DOHH2 (cell line): ENCODE data around the gene SHC4.

Experiments used
- EZH2phosphoT487 ChIP-seq: fragments of 200-600 bp; sonication (generic); IDR thresholded peaks from 2 replicates; pipeline ENCODE4 v1.6.1; 2017; ENCODE audit warnings: borderline replicate concordance, mild to moderate bottlenecking, antibody characterized with exemption, low read length, moderate library complexity, mixed read lengths
- TF ChIP-seq, protein P1 (sequence below): fragments of 200-600 bp; sonication (generic); IDR thresholded peaks from one replicate; pipeline ENCODE4 v1.5.1; 2014; ENCODE audit warnings: antibody characterized with exemption, mild to moderate bottlenecking, low read depth, low read length; ENCODE audit not compliant: poor library complexity, severe bottlenecking

DNA sequence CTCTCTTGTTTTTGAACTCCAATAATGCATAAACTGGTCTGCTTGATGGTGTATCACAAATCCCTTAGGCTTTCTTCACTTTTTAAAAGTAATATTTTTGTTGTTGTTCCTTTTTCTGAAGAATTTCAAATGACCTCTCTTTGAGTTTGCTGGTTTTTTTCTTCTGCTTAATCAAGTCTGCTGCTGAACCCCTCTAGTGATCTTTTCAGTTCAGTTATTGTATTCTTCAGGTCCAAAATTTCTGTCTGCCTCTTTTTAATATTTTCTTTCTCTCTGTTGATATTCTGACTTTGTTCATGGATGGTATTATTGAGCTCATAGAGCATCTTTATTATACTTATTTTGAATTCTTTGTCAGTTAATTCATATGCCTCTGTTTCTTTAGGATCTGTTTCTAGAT is 131.1 kb downstream of the SHC4 start:
- TF ChIP-seq, protein P1, sequence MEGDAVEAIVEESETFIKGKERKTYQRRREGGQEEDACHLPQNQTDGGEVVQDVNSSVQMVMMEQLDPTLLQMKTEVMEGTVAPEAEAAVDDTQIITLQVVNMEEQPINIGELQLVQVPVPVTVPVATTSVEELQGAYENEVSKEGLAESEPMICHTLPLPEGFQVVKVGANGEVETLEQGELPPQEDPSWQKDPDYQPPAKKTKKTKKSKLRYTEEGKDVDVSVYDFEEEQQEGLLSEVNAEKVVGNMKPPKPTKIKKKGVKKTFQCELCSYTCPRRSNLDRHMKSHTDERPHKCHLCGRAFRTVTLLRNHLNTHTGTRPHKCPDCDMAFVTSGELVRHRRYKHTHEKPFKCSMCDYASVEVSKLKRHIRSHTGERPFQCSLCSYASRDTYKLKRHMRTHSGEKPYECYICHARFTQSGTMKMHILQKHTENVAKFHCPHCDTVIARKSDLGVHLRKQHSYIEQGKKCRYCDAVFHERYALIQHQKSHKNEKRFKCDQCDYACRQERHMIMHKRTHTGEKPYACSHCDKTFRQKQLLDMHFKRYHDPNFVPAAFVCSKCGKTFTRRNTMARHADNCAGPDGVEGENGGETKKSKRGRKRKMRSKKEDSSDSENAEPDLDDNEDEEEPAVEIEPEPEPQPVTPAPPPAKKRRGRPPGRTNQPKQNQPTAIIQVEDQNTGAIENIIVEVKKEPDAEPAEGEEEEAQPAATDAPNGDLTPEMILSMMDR = no peak
- TF ChIP-seq EZH2phosphoT487 = no peak
